Heart left ventricle (tissue), 16 donors: ENCODE measurements around the gene SUDS3. TPM values are rescaled to one million over a fixed set of nuclear protein-coding genes. Genes with fewer than 3 reads are reported as not detected.
"Not testable (repeated sequence)": the region's sequence is repeated elsewhere in the genome, so short reads cannot be mapped to it uniquely, and the experiment has no call there.

Experiments
- ATAC-seq, 4 donors: fragments of 200-7000 bp; cut with Tn5 transposase; one replicate each; pipeline ENCODE4 v1.9.1; 2020 to 2022; ENCODE audit warnings: moderate library complexity in 4 of 4, mild to moderate bottlenecking in 3 of 4, moderate number of reproducible peaks in 1 of 4
- DNase-seq, 5 donors: peaks; one replicate each; pipeline ENCODE4 v3.0.0-alpha.2; 2020
- H3K27ac ChIP-seq, 12 donors: fragments of 200-600 bp; sonication (generic) in 4 of 12; one replicate each; pipeline versions ENCODE4 v1.5.0 to v1.8.0; 2016 to 2022; ENCODE audit warnings: mild to moderate bottlenecking in 2 of 12
- H3K27me3 ChIP-seq, 9 donors: fragments of 200-600 bp; sonication (generic) in 2 of 9; one replicate each; pipeline versions ENCODE4 v1.5.1 to v1.8.0; 2016 to 2022; ENCODE audit warnings: mild to moderate bottlenecking in 3 of 9
- H3K36me3 ChIP-seq, 9 donors: fragments of 200-600 bp; sonication (generic) in 2 of 9; one replicate each; pipeline versions ENCODE4 v1.5.0 to v1.8.0; 2018 to 2022; ENCODE audit warnings: mild to moderate bottlenecking in 2 of 9
- H3K4me1 ChIP-seq, 12 donors: fragments of 200-600 bp; sonication (generic) in 4 of 12; one replicate each; pipeline versions ENCODE4 v1.5.0 to v1.8.0; 2016 to 2022; ENCODE audit warnings: mild to moderate bottlenecking in 3 of 12
- H3K4me3 ChIP-seq, 12 donors: fragments of 200-600 bp; sonication (generic) in 4 of 12; one replicate each; pipeline versions ENCODE4 v1.5.0 to v1.8.0; 2017 to 2022; ENCODE audit warnings: mild to moderate bottlenecking in 9 of 12, moderate library complexity in 4 of 12
- H3K9me3 ChIP-seq, 12 donors: fragments of 200-600 bp; sonication (generic) in 4 of 12; one replicate each; pipeline versions ENCODE4 v1.5.0 to v1.8.0; 2016 to 2022; ENCODE audit warnings: mild to moderate bottlenecking in 1 of 12
- POLR2A ChIP-seq, 2 donors: fragments of 450-650 bp; IDR thresholded peaks; one replicate each; pipeline ENCODE4 v1.6.1; 2017; ENCODE audit warnings: antibody characterized with exemption in 2 of 2, mild to moderate bottlenecking in 2 of 2, moderate library complexity in 2 of 2
- WGBS, 4 donors: extraction: QIAGEN DNeasy Blood & Tissue Kit in 2 of 4; methylation state at CpG; one replicate each; pipeline versions ENCODE4 v1.1.5 to v1.1.7; 2013 to 2018; 5-methylcytosine and 5-hydroxymethylcytosine counted together
- intact Hi-C, 10 donors: fragments of 100-400 bp; cut with DNase I; formaldehyde crosslinking; loops; one replicate each; pipeline versions ENCODE4 v1.11.1 to v1.14.2; 2022
- polyA plus RNA-seq, 2 donors: library from polyadenylated mRNA; stranded (reverse); fragments of 200-250 nt; gene quantifications; one replicate each; pipeline ENCODE4 v1.2.3, GENCODE V29; 2013
- total RNA-seq, 9 donors: library from RNA; depleted of rRNA in 2 of 9; stranded (reverse); fragments of >200 nt in 2 of 9; fragmentation: NEBNext Ultra II Directional in 3 of 9; extraction: Animal tissue kit (Norgen Biotek cat#: 25700) in 3 of 9; gene quantifications; one replicate each; pipeline versions ENCODE4 v1.1.0 to v1.2.4, GENCODE V29; 2016 to 2023
- TF ChIP-seq, protein P1 (sequence below), 12 donors: fragments of 200-600 bp; sonication (generic) in 4 of 12; IDR thresholded peaks; one replicate each; pipeline versions ENCODE4 v1.5.0 to v1.8.0; 2018 to 2022; ENCODE audit warnings: antibody characterized with exemption in 12 of 12, mild to moderate bottlenecking in 5 of 12
- donor health status: ischemic (EF 13 %, LVEDD 7.1; RV severe dilation, severe dysfunction).
- donor health status: healthy with polysubstance abuse.
- donor health status: DM: no; HTN: yes; CAD: no.
- donor health status: DM: no; HTN: no; CAD: no.
- donor health status: ischemic (EF 25% LVEDD 6.9; RV normal size, moderate dysfunction).
- donor health status: ischemic (EF 25% LVEDD 5.7; RV mildly dilated, moderate dysfunction).
- donor health status: healthy.
- donor health status: DM: yes; HTN: yes; CAD: no.
- donor health status: ischemic (EF 35%, LVEDD 5.7; RV mildly dilated, moderate dysfunction).
- donor health status: nonischemic (EF 11% LVEDD 7.7; RV severe dilation, severe dysfunction).
- donor health status: DM: yes; HTN: yes; CAD: no.
- donor health status: PGD.
- donor health status: ischemic (EF 29% LVEDD 5.4; RV normal size, mild dysfunction).
- donor health status: nonischemic (EF 23%, LVEDD 6.1; RV moderate dilation, normal function).

SUDS3 gene
- total and polyA plus RNA-seq, 11 donors, result 8.0 to 32.1 (median 21.4) TPM

DNA sequence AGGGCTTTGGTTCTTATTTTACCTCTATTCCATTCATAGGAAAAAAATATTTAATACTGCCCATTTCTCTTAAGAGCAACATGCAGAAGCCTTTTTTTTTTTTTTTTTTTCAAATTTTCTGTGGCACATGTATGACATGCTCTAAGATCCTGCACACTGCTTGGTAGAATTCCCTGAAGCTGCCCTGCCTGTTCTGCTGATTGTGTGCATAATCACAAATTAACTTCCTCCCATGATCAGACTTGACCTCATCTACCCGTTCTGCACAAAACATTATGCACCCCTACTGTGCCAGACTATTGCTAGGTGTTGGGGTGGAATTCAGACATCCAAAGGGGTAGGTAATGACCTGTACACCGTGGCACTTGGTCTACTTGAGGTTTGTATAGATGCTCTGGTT lies 22.2 kb downstream of the SUDS3 start:
- intact Hi-C loops, result no loop called here
- TF ChIP-seq POLR2A (IDR thresholded peaks at IDR 0.05), result no peak
- TF ChIP-seq, protein P1, sequence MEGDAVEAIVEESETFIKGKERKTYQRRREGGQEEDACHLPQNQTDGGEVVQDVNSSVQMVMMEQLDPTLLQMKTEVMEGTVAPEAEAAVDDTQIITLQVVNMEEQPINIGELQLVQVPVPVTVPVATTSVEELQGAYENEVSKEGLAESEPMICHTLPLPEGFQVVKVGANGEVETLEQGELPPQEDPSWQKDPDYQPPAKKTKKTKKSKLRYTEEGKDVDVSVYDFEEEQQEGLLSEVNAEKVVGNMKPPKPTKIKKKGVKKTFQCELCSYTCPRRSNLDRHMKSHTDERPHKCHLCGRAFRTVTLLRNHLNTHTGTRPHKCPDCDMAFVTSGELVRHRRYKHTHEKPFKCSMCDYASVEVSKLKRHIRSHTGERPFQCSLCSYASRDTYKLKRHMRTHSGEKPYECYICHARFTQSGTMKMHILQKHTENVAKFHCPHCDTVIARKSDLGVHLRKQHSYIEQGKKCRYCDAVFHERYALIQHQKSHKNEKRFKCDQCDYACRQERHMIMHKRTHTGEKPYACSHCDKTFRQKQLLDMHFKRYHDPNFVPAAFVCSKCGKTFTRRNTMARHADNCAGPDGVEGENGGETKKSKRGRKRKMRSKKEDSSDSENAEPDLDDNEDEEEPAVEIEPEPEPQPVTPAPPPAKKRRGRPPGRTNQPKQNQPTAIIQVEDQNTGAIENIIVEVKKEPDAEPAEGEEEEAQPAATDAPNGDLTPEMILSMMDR (IDR thresholded peaks at IDR 0.05), result no peak
- 80 to 93% (median 82%) methylated on average over 2 of the region's 2 CpGs for WGBS, 4 donors
- no peak for ATAC-seq
- Histone ChIP-seq H3K27me3 (no peaks in the 10 kb centered on the region), H3K4me3 (no peak overlapping the region), H3K4me1 (peaks cover 0 to 11% (median 5%) of the 10 kb centered on the region in 12 donors), H3K36me3 (peaks cover 0 to 100% (median 97%) of the 10 kb centered on the region in 9 donors), H3K27ac (no peak overlapping the region), H3K9me3 (no peaks in the 10 kb centered on the region)
- DNase-seq, result no peak

DNA sequence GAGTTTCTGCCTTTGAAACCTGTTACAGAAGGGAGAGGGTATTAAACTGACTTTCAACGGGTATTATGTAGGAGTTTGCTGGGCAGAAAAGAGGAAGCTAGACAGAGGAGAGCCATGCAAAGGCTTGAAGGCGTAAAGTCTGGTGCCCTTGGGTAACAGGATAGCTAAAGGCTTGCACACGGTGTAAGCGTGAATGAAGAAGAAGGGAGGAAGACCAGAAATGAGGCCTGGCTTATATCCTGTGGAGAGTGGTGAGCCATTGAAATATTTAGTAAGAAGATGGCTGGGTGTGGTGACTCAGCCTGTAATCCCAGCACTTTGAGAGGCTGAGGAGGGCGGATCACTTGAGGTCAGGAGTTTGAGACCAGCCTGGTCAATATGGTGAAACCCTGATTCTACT lies 22.6 kb downstream of the SUDS3 start:
- ATAC-seq, result no peak
- H3K27me3 ChIP-seq, result no peaks in the 10 kb centered on the region
- TF ChIP-seq, protein P1 (IDR thresholded peaks at IDR 0.05), result no peak
- no peak for TF ChIP-seq POLR2A (IDR thresholded peaks at IDR 0.05)
- H3K27ac ChIP-seq, result no peak overlapping the region
- WGBS, 4 donors, result 93 to 97% (median 94%) methylated on average over 5 of the region's 5 CpGs
- peaks cover 0 to 11% (median 5%) of the 10 kb centered on the region in 12 donors for H3K4me1 ChIP-seq
- H3K4me3 ChIP-seq, result no peak overlapping the region
- intact Hi-C loops, result no loop called here
- peaks cover 0 to 100% (median 97%) of the 10 kb centered on the region in 9 donors for H3K36me3 ChIP-seq
- H3K9me3 ChIP-seq, result no peaks in the 10 kb centered on the region
- no peak for DNase-seq

GRCh38 chr12:118402251-118402650 lies 25.9 kb downstream of the SUDS3 start:
- 64 to 82% (median 68%) methylated on average over 6 of the region's 6 CpGs for WGBS, 4 donors
- Histone ChIP-seq H3K27me3 (no peaks in the 10 kb centered on the region), H3K4me3 (no peak overlapping the region), H3K9me3 (no peaks in the 10 kb centered on the region), H3K4me1 (peaks cover 0 to 11% (median 5%) of the 10 kb centered on the region in 12 donors), H3K27ac (no peak overlapping the region), H3K36me3 (peaks cover 0 to 100% (median 84%) of the 10 kb centered on the region in 9 donors)
- no peak for TF ChIP-seq POLR2A (IDR thresholded peaks at IDR 0.05)
- TF ChIP-seq, protein P1 (IDR thresholded peaks at IDR 0.05), result no peak
- intact Hi-C loops, result loop anchor here (5.0 to 10.0 kb wide), 7 partner anchors 203 to 1143 kb away; no protein-coding TSS in a partner anchor
- DNase-seq (no peak), ATAC-seq (peak in 2 of 4 donors; percentile 31 to 63)

DNA sequence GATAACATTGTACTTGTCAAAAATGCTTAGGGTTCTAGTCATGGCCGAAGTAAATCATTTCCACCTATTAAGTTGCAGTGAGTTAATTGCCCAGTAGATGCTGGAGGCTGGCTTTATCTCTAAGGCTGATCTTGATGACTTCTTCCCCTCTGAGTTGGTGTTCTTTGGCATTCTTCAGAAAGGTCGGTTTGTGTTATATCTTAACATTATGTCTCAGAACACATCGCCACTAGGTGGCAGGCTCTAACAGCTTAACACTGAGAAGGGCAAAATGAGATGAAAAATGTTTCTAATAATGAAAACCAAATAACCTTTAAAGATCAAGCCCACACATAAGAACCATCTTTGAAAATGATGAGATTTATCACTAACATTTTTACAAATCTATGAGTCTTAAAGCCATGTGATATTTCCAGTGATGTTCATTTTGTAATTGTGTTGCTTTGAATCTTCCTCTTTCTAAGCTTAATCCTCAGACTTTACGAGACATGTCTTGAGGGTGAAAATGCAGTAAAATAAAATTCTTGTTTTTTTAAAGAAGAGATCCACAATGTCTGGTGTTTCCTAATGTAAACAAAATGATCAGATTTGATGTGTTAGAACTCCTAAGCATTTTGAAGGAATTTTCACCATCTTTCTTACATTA lies 28.6 kb downstream of the SUDS3 start:
- WGBS, 4 donors, result 40 to 46% (median 42%) methylated on average over 4 of the region's 4 CpGs
- no peaks in the 10 kb centered on the region for H3K27me3 ChIP-seq
- peak overlapping the region in 1 of 12 donors; percentile 0 for H3K27ac ChIP-seq
- ATAC-seq (peak in 2 of 4 donors; percentile 41 to 53), DNase-seq (peak in 4 of 5 donors; percentile 37 to 52 (median 44))
- H3K36me3 ChIP-seq, result peaks cover 0 to 100% (median 80%) of the 10 kb centered on the region in 9 donors
- no peak overlapping the region for H3K4me3 ChIP-seq
- peaks cover 0 to 2% (median 0%) of the 10 kb centered on the region in 12 donors for H3K4me1 ChIP-seq
- TF ChIP-seq, protein P1 (IDR thresholded peaks at IDR 0.05), result peak; percentile 55 to 79 (median 71)
- TF ChIP-seq POLR2A (IDR thresholded peaks at IDR 0.05), result no peak
- intact Hi-C loops, result loop anchor here (5.0 to 10.0 kb wide), 8 partner anchors 200 to 1140 kb away; no protein-coding TSS in a partner anchor
- H3K9me3 ChIP-seq, result no peaks in the 10 kb centered on the region

DNA sequence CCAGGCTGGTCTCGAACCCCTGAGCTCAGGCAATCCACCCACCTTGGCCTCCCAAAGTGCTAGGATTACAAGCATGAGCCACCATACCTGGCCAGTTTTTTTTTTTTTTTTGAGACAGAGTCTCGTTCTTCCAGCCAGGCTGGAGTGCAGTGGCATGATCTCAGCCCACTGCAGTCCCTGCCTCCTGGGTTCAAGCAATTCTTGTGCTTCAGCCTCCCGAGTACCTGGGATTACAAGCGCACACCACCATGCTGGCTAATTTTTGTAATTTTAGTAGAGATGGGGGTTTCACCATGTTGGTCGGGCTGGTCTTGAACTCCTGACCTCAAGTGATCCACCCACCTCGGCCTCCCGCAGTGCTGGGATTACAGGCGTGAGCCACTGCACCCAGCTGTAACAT lies 31.9 kb downstream of the SUDS3 start:
- not testable (repeated sequence) for H3K9me3 ChIP-seq, H3K27ac ChIP-seq, ATAC-seq, DNase-seq, H3K4me1 ChIP-seq, H3K27me3 ChIP-seq, H3K4me3 ChIP-seq
- intact Hi-C loops, result loop anchor here (5.0 to 10.0 kb wide), 7 partner anchors 197 to 1137 kb away; no protein-coding TSS in a partner anchor
- peaks cover 3 to 100% (median 79%) of the 10 kb centered on the region in 9 donors for H3K36me3 ChIP-seq
- 92 to 97% (median 95%) methylated on average over 8 of the region's 8 CpGs for WGBS, 4 donors
